HL-60 (cell line): Measurements from ENCODE around the gene LRWD1.
"Not testable (repeated sequence)": the region's sequence is repeated elsewhere in the genome, so short reads cannot be mapped to it uniquely, and the experiment has no call there.

Experiments used
- POLR2AphosphoS5 ChIP-seq: IDR thresholded peaks from 2 replicates; pipeline ENCODE4 v1.6.1; 2012; ENCODE audit warnings: low read depth
- TF ChIP-seq, protein P1 (sequence below): IDR thresholded peaks from one replicate; pipeline ENCODE4 v1.5.1; 2011; ENCODE audit warnings: low read length, control low read depth, inconsistent platforms; ENCODE audit not compliant: insufficient read depth

DNA sequence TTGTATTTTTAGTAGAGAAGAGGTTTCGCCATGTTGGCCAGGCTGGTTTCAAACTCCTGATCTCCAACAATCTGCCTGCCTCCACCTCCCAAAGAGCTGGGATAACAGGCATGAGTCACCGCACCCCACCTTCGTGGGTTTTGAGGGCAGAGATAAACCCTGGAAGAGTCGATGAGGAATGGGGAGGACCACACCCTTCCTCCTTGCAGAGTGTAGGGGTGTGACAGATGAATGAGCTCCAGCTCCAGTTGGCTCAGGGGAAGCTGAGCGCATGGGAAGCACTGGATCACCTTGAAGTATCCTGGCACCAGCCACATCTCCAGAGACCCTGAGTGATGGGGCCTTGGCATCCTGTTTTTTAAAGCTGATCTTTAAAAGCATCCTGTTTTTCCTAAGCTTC lies 19.5 kb downstream of the LRWD1 start:
- TF ChIP-seq, protein P1, sequence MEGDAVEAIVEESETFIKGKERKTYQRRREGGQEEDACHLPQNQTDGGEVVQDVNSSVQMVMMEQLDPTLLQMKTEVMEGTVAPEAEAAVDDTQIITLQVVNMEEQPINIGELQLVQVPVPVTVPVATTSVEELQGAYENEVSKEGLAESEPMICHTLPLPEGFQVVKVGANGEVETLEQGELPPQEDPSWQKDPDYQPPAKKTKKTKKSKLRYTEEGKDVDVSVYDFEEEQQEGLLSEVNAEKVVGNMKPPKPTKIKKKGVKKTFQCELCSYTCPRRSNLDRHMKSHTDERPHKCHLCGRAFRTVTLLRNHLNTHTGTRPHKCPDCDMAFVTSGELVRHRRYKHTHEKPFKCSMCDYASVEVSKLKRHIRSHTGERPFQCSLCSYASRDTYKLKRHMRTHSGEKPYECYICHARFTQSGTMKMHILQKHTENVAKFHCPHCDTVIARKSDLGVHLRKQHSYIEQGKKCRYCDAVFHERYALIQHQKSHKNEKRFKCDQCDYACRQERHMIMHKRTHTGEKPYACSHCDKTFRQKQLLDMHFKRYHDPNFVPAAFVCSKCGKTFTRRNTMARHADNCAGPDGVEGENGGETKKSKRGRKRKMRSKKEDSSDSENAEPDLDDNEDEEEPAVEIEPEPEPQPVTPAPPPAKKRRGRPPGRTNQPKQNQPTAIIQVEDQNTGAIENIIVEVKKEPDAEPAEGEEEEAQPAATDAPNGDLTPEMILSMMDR, result not testable (repeated sequence)
- TF ChIP-seq POLR2AphosphoS5, result not testable (repeated sequence)
